CD4-positive, alpha-beta T cell treated with Interleukin-21 for 1 hour (primary cell): ENCODE results near the gene LYSMD4.
A peak's percentile ranks its signal among the peaks of the same experiment; 100 is the strongest.

Experiments
- DNase-seq: peaks from one replicate; pipeline ENCODE4 v3.0.0-alpha.2; 2020

LYSMD4 gene

GRCh38 chr15:99729920-99730319 lies 3.3 kb downstream of the LYSMD4 start:
- peak; percentile 28 for DNase-seq

- no peak for DNase-seq
Observed at GRCh38 chr15:99729327-99729726, 3.9 kb downstream of the LYSMD4 start.

- no peak for DNase-seq
Observed at GRCh38 chr15:99728916-99729315, 4.3 kb downstream of the LYSMD4 start.

- DNase-seq: no peak
Observed at GRCh38 chr15:99727733-99728132, 5.5 kb downstream of the LYSMD4 start.

- no peak for DNase-seq
Observed at GRCh38 chr15:99727330-99727729, 5.9 kb downstream of the LYSMD4 start.

GRCh38 chr15:99726333-99726732 lies 6.9 kb downstream of the LYSMD4 start:
- no peak for DNase-seq

- DNase-seq: no peak
Observed at GRCh38 chr15:99722406-99722805, 10.8 kb downstream of the LYSMD4 start.

GRCh38 chr15:99721896-99722295 lies 11.3 kb downstream of the LYSMD4 start:
- no peak for DNase-seq

GRCh38 chr15:99721104-99721778 lies 12.0 kb downstream of the LYSMD4 start:
- no peak for DNase-seq

- DNase-seq: peak; percentile 10
Observed at GRCh38 chr15:99720533-99720932, 12.7 kb downstream of the LYSMD4 start.

GRCh38 chr15:99719096-99719541 lies 14.1 kb downstream of the LYSMD4 start:
- no peak for DNase-seq

- no peak for DNase-seq
Observed at GRCh38 chr15:99718421-99718820, 14.8 kb downstream of the LYSMD4 start.

- no peak for DNase-seq
Observed at GRCh38 chr15:99717161-99718009, 15.9 kb downstream of the LYSMD4 start.

GRCh38 chr15:99716540-99717095 lies 16.6 kb downstream of the LYSMD4 start:
- no peak for DNase-seq

GRCh38 chr15:99712415-99712814 lies 20.8 kb downstream of the LYSMD4 start:
- no peak for DNase-seq

- no peak for DNase-seq
Observed at GRCh38 chr15:99711625-99712024, 21.6 kb downstream of the LYSMD4 start.

GRCh38 chr15:99709243-99709986 lies 23.8 kb downstream of the LYSMD4 start:
- no peak for DNase-seq

GRCh38 chr15:99708563-99708962 lies 24.7 kb downstream of the LYSMD4 start:
- DNase-seq: no peak

GRCh38 chr15:99707473-99708270 lies 25.6 kb downstream of the LYSMD4 start:
- peak; percentile 18 for DNase-seq

- peak; percentile 17 for DNase-seq
Observed at GRCh38 chr15:99706557-99707303, 26.5 kb downstream of the LYSMD4 start.

GRCh38 chr15:99704444-99704838 lies 28.8 kb downstream of the LYSMD4 start:
- DNase-seq: peak; percentile 81
